GM21825 (cell line): ENCODE data around the gene WNT5A.

ENCODE experiments used
- ATAC-seq: cut with Tn5 transposase; IDR thresholded peaks from one replicate; pipeline ENCODE4 v1.9.1; 2021; ENCODE audit warnings: mild to moderate bottlenecking, moderate library complexity; ENCODE audit not compliant: unreplicated experiment

WNT5A gene

DNA sequence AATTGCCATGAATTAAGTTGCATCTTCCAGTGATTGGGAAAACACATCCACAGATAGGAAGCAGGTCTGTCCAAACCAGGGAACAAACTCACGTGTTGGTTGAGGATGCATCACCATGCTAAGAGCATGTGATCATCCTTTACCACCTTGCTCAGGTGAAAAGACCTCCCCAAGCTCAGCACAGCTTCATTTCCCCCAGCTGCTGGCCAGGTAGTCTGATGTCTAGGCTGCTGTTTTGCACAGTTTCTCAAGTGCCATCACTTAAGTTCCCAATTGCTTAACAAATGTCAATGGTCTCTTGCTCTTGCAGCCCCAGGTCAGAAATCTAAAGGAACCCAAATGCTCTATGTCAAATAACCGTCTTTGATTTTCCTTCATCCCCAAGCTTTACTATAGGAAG lies 34.2 kb downstream of the WNT5A start:
- no peak for ATAC-seq

DNA sequence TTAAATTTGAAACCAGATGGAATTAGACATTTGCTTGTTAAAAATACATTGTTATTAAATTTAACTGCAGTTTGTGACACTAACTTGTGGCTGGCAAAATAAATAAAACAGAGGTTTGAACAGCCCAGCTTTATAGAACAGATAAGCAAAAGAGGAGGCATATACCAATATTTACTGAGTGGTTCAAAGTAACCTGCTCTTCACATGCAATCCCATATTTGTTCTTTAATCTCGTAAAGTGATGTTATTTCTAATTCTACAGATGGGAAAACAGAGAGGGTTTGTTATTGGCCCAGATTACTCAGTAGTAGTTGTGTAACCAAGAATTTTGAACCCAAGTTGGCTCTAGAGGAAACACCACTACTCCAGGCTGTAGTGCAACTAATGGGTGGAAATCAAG lies 37.6 kb downstream of the WNT5A start:
- no peak for ATAC-seq

- ATAC-seq = no peak
Measured at GRCh38 chr3:55446850-55447249, 40.3 kb downstream of the WNT5A start.

DNA sequence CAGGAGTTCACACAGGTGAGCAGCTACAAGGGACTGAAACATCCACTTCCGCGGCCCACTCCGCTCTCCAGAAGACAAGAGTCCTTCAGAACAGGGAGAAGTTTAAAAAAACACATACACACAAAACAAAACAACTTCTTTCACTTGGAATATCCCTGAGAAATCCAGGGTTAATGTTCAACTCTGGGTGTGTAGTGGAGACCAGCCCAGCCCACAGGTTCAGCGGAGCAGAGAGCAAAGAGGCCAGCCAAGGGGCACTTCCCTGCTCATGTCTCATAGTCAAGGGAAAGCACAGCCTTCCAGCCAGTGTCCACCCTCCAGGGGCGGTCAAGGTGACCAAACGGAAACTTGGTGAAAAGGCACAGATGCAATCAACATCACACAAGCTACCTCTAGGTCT lies 41.6 kb downstream of the WNT5A start:
- ATAC-seq = no peak

DNA sequence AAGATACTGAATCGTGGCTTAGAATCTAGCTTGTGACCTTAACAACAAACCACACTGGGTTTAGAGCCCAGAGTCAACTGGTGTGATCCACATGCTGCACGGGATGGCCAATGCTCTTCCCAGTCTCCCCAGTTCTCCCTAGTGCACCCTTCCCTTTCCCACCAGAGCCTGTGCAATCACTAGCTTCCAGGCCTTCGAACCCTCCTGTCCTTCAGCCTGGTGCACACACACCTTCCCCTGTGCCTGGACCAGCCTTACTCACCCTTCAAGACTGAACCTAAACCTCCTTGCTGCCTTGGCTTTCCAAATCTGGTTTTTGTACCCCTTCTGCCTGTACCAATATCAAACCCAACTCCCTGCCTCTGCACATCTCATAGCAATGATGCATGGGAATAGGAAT lies 43.8 kb downstream of the WNT5A start:
- ATAC-seq = no peak

GRCh38 chr3:55442861-55443260 lies 44.2 kb downstream of the WNT5A start:
- ATAC-seq = no peak

DNA sequence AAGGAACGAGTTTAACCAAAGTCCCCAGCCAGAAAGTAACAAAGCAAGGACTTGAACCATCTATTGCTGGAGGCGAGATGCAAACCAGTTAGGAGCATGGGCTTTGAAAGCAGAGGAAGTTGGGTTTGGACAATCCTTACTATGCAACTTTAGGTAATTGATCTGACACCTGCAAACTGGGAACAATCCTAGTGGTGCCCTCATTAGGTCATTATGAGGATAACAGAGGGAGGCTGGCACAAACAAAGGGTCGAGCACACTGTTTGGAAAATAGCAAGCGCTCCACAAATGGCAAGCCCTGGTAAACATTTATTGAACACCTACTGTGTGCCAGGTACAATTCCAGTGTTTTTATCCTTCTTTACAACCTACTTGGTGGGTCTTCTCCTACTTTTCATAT lies 45.6 kb downstream of the WNT5A start:
- no peak for ATAC-seq

GRCh38 chr3:55440104-55440708 lies 46.9 kb downstream of the WNT5A start:
- ATAC-seq = no peak

DNA sequence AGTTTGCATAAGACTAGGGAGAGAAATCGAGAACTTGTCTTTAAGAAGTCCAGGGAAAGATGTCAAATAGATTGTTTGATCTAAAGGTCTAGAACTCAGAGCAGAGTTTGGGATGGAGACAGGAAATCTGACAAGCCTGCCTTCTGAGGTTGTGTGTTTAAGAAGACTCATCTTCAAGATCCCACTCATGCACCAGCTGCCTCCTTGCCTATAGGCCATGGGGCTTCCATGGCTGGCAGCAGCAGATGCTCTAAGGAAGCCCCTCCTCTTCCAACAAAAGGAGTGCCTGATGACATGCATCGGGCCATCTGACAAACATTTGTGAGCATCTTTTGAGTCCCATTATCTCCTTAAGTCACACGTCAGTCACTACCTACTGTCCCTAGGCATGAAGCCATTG lies 47.4 kb downstream of the WNT5A start:
- no peak for ATAC-seq

DNA sequence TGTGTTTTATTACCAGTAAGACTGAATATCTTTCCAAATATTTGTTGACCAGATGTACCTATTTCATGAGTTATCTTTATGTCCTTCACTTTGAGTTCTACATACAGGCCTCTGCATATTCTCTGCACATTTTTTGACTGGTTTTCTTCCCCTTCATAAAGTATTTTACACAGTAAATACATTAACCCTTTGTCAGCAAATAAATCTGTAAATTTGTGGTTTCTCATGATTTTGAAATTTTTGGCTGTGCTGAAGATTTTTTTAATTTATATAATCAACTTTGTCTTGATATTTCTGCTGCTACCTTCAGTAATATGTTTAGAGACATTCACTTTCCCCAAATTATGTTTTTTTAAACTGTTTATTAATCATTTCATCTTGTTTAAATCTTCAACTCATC lies 50.5 kb downstream of the WNT5A start:
- ATAC-seq = no peak

GRCh38 chr3:55435491-55435890 lies 51.6 kb downstream of the WNT5A start:
- ATAC-seq = no peak

GRCh38 chr3:55434789-55435188 lies 52.3 kb downstream of the WNT5A start:
- no peak for ATAC-seq

- ATAC-seq = no peak
Measured at GRCh38 chr3:55431041-55431440, 56.1 kb downstream of the WNT5A start.

- no peak for ATAC-seq
Measured at GRCh38 chr3:55427739-55428138, 59.4 kb downstream of the WNT5A start.

DNA sequence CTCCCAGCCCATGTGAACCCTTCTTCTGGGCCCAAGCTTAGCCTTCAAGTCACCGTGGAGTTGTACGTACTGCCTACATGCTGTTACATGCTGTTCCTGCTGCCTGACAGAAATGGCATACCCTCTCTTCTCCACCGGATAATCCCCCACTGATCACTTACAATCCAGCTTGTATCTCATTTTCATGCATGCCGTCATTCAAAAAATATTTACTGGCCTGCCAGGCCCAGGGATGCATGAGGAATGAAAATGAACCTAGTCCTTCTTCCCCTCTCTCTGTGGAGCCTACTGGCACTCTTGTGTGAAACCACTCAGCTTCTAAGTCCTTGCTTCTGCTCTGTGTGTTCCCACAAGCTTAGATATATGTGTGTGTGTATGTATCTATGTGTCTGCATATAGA lies 60.6 kb downstream of the WNT5A start:
- ATAC-seq = no peak

GRCh38 chr3:55423782-55424181 lies 63.3 kb downstream of the WNT5A start:
- ATAC-seq = no peak

DNA sequence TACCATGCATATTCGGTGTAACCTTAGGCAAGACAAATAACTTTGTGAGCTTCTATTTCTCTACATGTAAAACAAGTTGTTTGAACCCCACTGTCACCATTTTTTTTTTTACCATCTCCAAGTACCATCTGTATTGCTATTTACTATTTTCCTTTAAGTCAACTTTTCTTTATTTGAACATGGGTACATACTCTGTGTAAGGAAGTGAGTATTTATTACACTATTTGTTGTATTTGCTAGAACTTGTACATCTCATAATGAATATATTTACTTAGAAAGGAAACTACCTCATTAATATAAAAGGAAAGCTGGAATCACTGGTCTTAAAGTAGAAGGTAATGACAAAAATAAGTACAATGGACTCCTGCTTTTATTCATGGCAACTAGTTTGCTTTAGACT lies 69.9 kb downstream of the WNT5A start:
- no peak for ATAC-seq

DNA sequence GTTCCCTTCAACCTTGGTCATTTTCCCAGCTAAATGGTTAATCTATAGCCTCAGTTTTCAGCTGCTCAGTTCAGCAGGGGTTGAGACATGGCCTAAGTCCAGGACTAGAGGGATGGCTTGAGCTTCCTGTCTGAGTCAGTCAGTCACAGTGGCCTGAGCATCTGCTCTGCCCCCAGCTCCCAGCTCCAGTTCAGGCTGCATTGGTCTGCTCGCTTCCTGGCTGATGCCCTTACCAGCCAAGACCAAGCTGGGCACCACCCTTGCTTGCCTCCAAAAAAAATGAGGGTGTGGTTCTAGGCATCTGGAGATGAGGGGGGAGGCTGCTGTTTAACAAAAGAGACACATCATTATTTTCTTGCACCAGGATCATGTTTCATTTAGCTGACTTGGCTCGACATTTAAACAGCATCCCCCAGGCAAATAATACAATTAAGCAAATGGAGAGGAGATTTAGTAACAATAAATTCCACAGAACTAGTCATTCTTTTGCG lies 70.7 kb downstream of the WNT5A start:
- ATAC-seq = no peak
